IPS-20b (cell line): ENCODE measurements around the gene PPP2R2B.

Experiments used
- H3K27ac ChIP-seq: one replicate; pipeline ENCODE4 v1.5.1; 2013; ENCODE audit warnings: low read length
- H3K27me3 ChIP-seq: 2 replicates; pipeline ENCODE4 v1.6.1; 2013; ENCODE audit warnings: mild to moderate bottlenecking, low read length, inconsistent platforms; ENCODE audit not compliant: insufficient read depth
- H3K36me3 ChIP-seq: 2 replicates; pipeline ENCODE4 v1.6.1; 2013; ENCODE audit warnings: low read depth, mild to moderate bottlenecking, inconsistent platforms, low read length, moderate library complexity; ENCODE audit not compliant: insufficient read depth
- H3K4me1 ChIP-seq: 2 replicates; pipeline ENCODE4 v1.6.1; 2013; ENCODE audit warnings: mild to moderate bottlenecking, control low read depth, inconsistent platforms, low read length, moderate library complexity; ENCODE audit not compliant: insufficient read depth
- H3K4me3 ChIP-seq: 2 replicates; pipeline ENCODE4 v1.5.1; 2013; ENCODE audit warnings: mild to moderate bottlenecking, low read length, inconsistent platforms
- H3K9ac ChIP-seq: 2 replicates; pipeline ENCODE4 v1.6.1; 2013; ENCODE audit warnings: low read depth, mild to moderate bottlenecking, inconsistent platforms, low read length, moderate library complexity
- H3K9me3 ChIP-seq: 2 replicates; pipeline ENCODE4 v1.6.1; 2013; ENCODE audit warnings: mild to moderate bottlenecking, low read depth, low read length, inconsistent platforms; ENCODE audit not compliant: insufficient read depth

PPP2R2B gene

DNA sequence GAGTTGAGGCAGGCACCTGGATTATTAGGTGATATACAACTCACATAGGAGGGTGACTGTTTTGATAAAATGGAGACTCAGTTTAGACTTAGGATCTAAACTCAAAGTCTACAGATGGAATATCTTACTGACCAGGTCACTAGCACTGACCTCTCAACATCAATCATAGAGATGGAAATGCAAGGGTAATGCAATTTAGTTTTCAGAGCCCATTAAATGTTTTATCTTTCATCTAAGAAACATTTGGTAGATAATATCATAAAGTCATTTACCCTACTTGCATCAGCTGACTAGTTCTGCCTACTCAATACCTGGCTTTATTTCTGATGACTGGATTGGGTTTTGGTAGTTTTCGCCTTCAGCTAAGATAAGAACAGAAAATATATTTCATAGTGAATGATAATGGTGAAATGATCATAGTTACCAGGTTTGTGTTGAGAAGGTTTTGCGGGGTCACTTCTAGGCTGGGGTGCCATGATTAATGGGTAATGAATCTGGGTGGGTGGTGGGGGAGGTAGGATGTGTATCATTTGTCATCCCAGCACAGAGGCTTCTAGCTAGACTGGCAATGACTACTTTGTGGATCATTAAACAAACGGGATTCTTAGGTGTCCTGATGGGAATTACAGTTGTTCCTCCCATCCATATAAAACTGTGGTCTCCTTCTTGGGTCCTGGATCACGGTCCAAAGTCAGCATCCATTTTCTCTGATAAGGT, 173.4 kb downstream of the PPP2R2B start:
- Histone ChIP-seq H3K4me3 (no peak overlapping the region), H3K27me3 (no peaks in the 10 kb centered on the region), H3K27ac (no peak overlapping the region), H3K36me3 (no peaks in the 10 kb centered on the region), H3K9ac (no peak overlapping the region), H3K4me1 (peaks cover 11% of the 10 kb centered on the region), H3K9me3 (no peaks in the 10 kb centered on the region)

DNA sequence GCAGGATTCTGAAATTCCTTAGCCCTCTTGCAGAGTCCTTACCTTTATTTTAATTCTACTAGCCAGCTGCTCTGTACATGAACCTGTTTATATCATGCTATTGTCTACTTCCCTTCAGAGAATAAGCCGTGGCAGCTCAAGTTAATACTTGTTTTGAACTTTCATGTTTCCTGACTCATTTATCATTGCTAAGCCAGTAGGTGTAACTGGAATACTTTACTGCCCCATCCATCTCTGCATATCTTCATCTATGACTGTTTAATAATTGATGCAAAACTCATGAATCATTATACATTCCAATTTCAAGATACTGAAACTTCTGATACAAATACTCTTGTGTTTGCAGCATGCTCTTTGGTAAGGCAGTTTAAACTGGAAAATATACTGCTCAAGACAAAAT, 174.7 kb downstream of the PPP2R2B start:
- Histone ChIP-seq H3K36me3 (no peaks in the 10 kb centered on the region), H3K9me3 (no peaks in the 10 kb centered on the region), H3K4me3 (no peak overlapping the region), H3K27me3 (no peaks in the 10 kb centered on the region), H3K9ac (no peak overlapping the region), H3K27ac (no peak overlapping the region), H3K4me1 (peaks cover 14% of the 10 kb centered on the region)

DNA sequence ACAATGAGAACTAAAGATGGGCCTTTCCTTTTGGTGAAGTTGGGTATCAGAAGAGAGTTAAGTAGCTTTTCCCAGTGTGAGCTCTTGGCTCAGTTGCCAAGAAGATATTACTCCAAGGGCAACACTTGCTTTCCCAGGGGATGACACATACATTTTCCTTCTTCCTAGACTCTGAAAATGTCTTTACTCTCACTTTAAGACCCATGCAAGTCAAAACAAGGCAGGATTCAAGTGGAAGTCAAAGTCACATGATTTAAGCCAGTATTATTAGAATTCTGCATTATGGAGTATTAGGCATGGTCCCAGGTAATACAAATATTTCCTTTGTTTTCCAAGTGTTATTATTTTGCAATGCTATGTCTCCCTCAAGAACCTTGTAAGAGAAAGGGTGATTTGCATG, 175.1 kb downstream of the PPP2R2B start:
- Histone ChIP-seq H3K4me1 (peaks cover 14% of the 10 kb centered on the region), H3K9me3 (no peaks in the 10 kb centered on the region), H3K27ac (no peak overlapping the region), H3K4me3 (no peak overlapping the region), H3K27me3 (no peaks in the 10 kb centered on the region), H3K9ac (no peak overlapping the region), H3K36me3 (no peaks in the 10 kb centered on the region)

DNA sequence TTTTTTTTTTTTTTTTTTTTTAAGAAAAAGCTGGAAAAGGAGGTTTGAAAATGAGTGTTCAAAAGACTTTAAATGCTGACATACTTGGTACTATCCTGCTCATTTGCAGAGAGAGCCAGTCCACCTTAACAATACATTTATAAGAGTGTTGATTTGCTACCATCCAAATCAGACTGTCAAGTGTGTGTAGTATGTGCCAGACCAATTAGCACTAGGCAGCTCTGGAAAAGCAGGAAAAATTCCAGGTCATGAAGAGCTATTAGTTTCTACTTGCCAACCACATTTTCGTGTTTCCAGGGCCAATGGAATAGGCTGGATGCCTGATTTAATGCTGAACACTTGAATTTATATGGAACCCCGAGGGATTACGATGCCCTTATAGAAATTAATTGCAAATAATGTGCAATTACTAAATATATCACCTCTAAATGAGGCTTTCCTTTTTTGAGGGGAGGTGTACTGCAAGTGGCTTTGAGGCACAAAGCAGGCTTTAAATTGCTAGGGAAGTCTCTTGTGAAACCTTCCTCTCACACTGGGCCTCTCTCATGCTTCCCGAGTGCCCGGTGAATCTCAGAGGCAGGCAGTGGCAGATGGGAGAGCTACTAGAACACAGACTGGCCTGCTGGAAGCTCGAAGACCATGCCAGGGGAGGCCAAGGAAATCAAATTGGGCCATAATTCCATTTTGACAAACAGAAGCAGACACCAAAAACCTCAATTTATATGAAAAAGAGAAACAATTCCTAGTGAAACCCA, 178.7 kb downstream of the PPP2R2B start:
- Histone ChIP-seq H3K4me3 (no peak overlapping the region), H3K27ac (no peak overlapping the region), H3K4me1 (peaks cover 14% of the 10 kb centered on the region), H3K36me3 (peaks cover 12% of the 10 kb centered on the region), H3K9ac (no peak overlapping the region), H3K9me3 (no peaks in the 10 kb centered on the region), H3K27me3 (no peaks in the 10 kb centered on the region)

DNA sequence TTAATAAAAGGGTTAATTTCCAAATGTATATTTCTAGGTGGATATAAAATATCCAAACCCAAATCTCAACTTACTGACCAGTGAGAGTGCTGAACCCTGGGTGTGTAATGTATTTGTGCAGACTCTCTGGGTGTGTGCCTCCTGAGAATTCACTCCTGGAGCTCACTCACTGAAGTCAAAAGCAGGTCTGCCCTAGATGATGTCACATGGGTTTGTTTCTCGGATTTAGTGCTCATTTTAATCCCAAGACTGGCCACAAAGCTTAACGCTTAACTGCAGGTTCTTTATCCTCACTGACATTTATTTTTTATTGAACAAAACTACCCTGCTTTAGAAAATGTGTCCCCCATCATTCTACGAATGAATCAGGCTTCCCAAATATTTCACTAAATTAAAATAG, 179.4 kb downstream of the PPP2R2B start:
- H3K36me3 ChIP-seq = peaks cover 12% of the 10 kb centered on the region
- no peaks in the 10 kb centered on the region for H3K27me3 ChIP-seq
- H3K9ac ChIP-seq = no peak overlapping the region
- no peak overlapping the region for H3K27ac ChIP-seq
- H3K9me3 ChIP-seq = no peaks in the 10 kb centered on the region
- peaks cover 14% of the 10 kb centered on the region for H3K4me1 ChIP-seq
- no peak overlapping the region for H3K4me3 ChIP-seq

DNA sequence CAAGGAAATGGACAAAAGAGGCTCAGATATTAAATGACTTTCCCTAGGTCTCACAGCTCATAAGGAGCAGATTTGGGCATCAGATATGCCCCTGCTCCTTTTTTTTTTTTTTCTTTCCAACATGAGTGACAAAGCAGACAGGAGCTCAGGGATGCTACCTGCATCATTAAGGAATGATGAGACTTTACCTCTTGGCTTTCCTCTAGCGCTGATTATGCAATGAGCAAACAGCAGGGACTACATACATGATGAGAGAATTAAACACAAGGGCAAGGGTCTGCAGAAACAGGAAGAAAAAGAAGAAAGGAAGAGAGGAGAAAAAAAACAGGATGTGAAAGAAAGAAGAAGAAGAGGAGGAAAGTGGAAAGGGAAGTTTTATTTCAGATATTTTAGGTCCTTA, 179.9 kb downstream of the PPP2R2B start:
- Histone ChIP-seq H3K4me1 (peaks cover 14% of the 10 kb centered on the region), H3K36me3 (peaks cover 12% of the 10 kb centered on the region), H3K9ac (no peak overlapping the region), H3K4me3 (no peak overlapping the region), H3K27ac (no peak overlapping the region), H3K9me3 (no peaks in the 10 kb centered on the region), H3K27me3 (no peaks in the 10 kb centered on the region)

DNA sequence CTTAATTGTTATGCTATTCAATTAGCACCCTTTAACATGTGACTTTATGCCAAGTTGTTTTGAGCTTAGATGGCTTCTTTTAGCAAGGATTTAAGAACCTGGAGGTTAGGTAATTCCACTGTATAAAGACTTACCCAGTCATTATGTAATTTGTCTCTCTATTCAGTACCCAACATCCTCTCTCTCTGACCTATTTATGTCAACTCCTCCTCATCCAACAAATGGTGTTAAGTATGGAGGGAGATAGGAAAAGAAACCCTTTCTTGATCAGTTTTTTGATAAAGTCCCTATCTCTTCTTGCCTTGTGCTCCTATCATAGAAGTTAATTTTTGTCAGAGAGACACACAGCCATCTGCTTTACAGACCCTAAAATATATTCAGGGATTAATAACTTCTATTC, 181.3 kb downstream of the PPP2R2B start:
- H3K27ac ChIP-seq = no peak overlapping the region
- peaks cover 12% of the 10 kb centered on the region for H3K36me3 ChIP-seq
- H3K9me3 ChIP-seq = no peaks in the 10 kb centered on the region
- no peaks in the 10 kb centered on the region for H3K27me3 ChIP-seq
- no peak overlapping the region for H3K4me3 ChIP-seq
- H3K4me1 ChIP-seq = peaks cover 14% of the 10 kb centered on the region
- H3K9ac ChIP-seq = no peak overlapping the region

DNA sequence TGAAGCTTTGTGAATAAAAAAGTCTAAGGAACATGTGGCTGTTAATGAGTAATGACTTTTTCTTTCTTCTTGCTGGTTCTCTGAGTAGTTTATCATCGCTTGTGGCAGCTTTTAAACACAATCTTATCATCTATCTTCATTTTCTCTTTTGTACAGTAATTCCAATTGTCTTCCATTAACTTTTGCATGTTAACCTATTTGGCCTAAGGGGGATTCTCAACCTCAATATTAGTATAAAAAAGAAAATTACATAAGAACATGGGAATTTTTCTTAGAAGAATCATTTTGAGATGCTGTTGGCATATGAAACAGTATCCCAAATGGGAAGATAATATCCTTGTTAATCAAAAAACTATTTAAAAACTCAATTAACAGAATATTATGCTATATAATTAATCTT, 182.9 kb downstream of the PPP2R2B start:
- H3K9me3 ChIP-seq = no peaks in the 10 kb centered on the region
- H3K4me1 ChIP-seq = peaks cover 8% of the 10 kb centered on the region; the same call in 1 of the 2 replicates
- H3K9ac ChIP-seq = no peak overlapping the region
- peaks cover 19% of the 10 kb centered on the region for H3K36me3 ChIP-seq
- H3K4me3 ChIP-seq = no peak overlapping the region
- no peaks in the 10 kb centered on the region for H3K27me3 ChIP-seq
- no peak overlapping the region for H3K27ac ChIP-seq

DNA sequence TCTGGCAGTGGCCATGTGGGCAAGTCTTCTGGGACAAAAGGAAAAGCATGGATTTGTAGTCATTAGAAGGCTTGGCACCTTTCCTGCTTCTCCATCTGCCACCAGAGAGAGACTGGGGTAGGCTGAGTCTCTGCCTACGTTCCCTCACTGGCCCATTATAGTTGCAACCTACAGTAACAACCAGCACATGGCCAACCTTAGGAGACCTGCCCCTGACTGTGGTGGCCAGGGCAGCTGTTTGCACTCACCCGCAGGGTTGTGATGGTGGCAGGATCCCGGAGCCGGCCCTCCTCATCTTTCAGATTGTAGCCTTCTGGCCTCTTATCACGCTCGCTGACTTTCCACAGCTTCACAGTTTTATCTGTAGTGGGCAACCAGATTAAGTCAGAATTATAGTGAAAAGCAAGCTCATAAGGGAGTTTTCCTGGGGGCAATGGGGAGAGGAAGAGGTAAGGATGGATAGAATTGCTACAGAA, 187.6 kb downstream of the PPP2R2B start:
- Histone ChIP-seq H3K4me3 (no peak overlapping the region), H3K27ac (no peak overlapping the region), H3K27me3 (no peaks in the 10 kb centered on the region), H3K9ac (no peak overlapping the region), H3K4me1 (no peaks in the 10 kb centered on the region), H3K9me3 (no peaks in the 10 kb centered on the region), H3K36me3 (peaks cover 11% of the 10 kb centered on the region)

DNA sequence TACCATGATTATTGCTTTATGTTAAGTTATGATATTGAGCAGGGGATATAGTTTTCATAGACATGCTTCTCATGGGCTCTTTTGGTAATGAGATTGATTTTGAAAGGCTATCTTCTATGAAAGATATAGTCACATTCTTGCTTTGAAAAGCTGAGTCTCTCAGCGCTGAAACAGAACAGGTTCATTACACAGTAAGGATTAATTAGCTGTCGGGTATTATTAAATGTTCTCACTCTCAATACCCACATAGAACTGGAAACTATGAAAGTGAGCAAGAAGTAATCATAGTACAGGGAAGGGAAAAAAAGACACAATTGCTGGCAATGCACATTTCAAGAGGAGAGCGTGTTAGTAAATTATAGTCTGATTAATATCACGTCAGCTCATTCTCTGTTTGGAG, 190.9 kb downstream of the PPP2R2B start:
- no peaks in the 10 kb centered on the region for H3K4me1 ChIP-seq
- no peaks in the 10 kb centered on the region for H3K27me3 ChIP-seq
- H3K9ac ChIP-seq = no peak overlapping the region
- H3K36me3 ChIP-seq = peaks cover 11% of the 10 kb centered on the region
- H3K4me3 ChIP-seq = no peak overlapping the region
- H3K9me3 ChIP-seq = no peaks in the 10 kb centered on the region
- H3K27ac ChIP-seq = no peak overlapping the region

DNA sequence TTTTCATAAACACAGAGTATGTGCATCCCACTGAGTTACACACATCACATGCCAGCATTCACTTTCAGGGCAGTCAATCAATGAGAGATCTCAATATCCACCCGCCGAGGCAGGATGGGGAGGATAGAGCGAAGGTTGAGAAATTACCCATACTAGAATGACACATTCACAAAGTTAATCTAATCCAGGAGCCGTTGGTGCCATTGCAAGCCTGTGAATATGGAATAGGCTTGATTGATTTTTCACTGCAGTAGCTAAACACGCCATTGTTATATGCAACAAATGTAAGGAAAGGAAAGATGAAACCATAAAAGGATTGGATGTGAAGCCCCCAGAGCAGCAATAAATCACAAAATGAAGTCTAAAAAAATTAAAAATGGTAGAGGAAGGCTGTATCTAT, 194.7 kb downstream of the PPP2R2B start:
- Histone ChIP-seq H3K9me3 (no peaks in the 10 kb centered on the region), H3K36me3 (no peaks in the 10 kb centered on the region), H3K9ac (no peak overlapping the region), H3K27ac (no peak overlapping the region), H3K4me3 (no peak overlapping the region), H3K27me3 (no peaks in the 10 kb centered on the region), H3K4me1 (no peaks in the 10 kb centered on the region)

DNA sequence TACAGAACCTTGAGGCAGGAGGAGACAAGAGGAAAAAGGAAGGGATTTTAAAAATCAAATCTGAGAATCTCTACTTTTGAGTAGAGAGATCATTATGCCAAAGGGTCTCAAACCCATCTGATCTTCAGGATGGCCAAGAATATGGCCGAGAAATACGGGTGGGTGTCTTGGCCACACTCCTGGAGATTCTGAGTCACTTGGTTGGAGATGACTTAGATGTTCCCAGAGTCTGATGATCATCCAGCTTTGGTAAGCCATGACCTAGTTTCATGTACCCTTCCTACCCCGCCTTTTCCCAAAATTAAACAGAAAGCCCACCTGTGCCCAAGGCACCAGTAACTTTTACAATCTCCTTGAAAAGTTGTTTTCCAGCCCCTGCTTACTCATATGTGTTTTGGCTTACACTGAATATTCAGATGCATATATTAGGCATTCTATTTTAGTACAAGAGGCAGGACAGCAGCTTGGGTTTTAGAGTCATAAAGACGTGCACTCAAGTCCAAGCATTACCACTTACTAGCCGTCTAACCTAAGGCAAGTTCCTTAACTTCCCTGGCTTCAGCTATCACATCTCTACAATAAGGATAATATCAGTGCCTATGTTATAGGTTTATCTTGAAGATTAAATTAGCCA, 195.5 kb downstream of the PPP2R2B start:
- H3K36me3 ChIP-seq = no peaks in the 10 kb centered on the region
- H3K4me1 ChIP-seq = no peaks in the 10 kb centered on the region
- no peaks in the 10 kb centered on the region for H3K9me3 ChIP-seq
- H3K9ac ChIP-seq = no peak overlapping the region
- H3K4me3 ChIP-seq = no peak overlapping the region
- no peak overlapping the region for H3K27ac ChIP-seq
- no peaks in the 10 kb centered on the region for H3K27me3 ChIP-seq
